Osteocyte (in vitro differentiated cells): Measurements from ENCODE around the gene CAVIN1. TPM values are rescaled to one million over a fixed set of nuclear protein-coding genes. Genes with fewer than 3 reads are reported as not detected.
"Not testable (repeated sequence)": the region's sequence is repeated elsewhere in the genome, so short reads cannot be mapped to it uniquely, and the experiment has no call there.

Experiments
- DNase-seq: peaks from one replicate; pipeline ENCODE4 v3.0.0; 2021; ENCODE audit warnings: mixed read lengths; ENCODE audit not compliant: unreplicated experiment; ENCODE audit errors: extremely low spot score
- H3K27ac Mint-ChIP-seq: one replicate; pipeline ENCODE4 v1.8.0; 2021; ENCODE audit warnings: mild to moderate bottlenecking, mixed read lengths; ENCODE audit not compliant: unreplicated experiment
- H3K27me3 Mint-ChIP-seq: one replicate; pipeline ENCODE4 v1.8.0; 2021; ENCODE audit warnings: mixed read lengths; ENCODE audit not compliant: unreplicated experiment
- H3K36me3 Mint-ChIP-seq: one replicate; pipeline ENCODE4 v1.8.0; 2021; ENCODE audit warnings: mixed read lengths; ENCODE audit not compliant: unreplicated experiment
- H3K4me1 Mint-ChIP-seq: one replicate; pipeline ENCODE4 v1.8.0; 2021; ENCODE audit warnings: mixed read lengths; ENCODE audit not compliant: unreplicated experiment
- H3K4me3 Mint-ChIP-seq: one replicate; pipeline ENCODE4 v1.8.0; 2021; ENCODE audit warnings: mild to moderate bottlenecking, moderate library complexity, mixed read lengths; ENCODE audit not compliant: unreplicated experiment
- H3K9me3 Mint-ChIP-seq: one replicate; pipeline ENCODE4 v1.8.0; 2021; ENCODE audit warnings: mixed read lengths; ENCODE audit not compliant: unreplicated experiment
- CTCF ChIP-seq: fragments of 200-600 bp; sonication (generic); IDR thresholded peaks from 2 replicates; pipeline ENCODE4 v1.5.0; 2021; ENCODE audit warnings: antibody characterized with exemption, mild to moderate bottlenecking, moderate library complexity
- total RNA-seq: library from RNA; stranded (reverse); gene quantifications from 2 replicates; pipeline ENCODE4 v1.2.1, GENCODE V29; 2021

The CAVIN1 gene
- total RNA-seq, 1 donor from 2014 or later = 487 TPM

GRCh38 chr17:42453439-42453838 is 30.4 kb upstream of the CAVIN1 start:
- Mint-ChIP-seq H3K4me1 (peaks cover 29% of the 10 kb centered on the region), H3K27me3 (no peaks in the 10 kb centered on the region), H3K27ac (peak overlapping the region; percentile 19), H3K9me3 (no peaks in the 10 kb centered on the region), H3K4me3 (no peak overlapping the region), H3K36me3 (no peaks in the 10 kb centered on the region)
- no peak for DNase-seq
- TF ChIP-seq CTCF = no peak

- not testable (repeated sequence) for H3K4me3 Mint-ChIP-seq
Measured at GRCh38 chr17:42451270-42451669, 28.2 kb upstream of the CAVIN1 start.

GRCh38 chr17:42449838-42450237 is 26.8 kb upstream of the CAVIN1 start:
- not testable (repeated sequence) for H3K27ac Mint-ChIP-seq

More at GRCh38 chr17:42451270-42451669, 28.2 kb upstream of the CAVIN1 start:
- not testable (repeated sequence) for H3K27ac Mint-ChIP-seq, H3K27me3 Mint-ChIP-seq, DNase-seq, H3K9me3 Mint-ChIP-seq, H3K36me3 Mint-ChIP-seq
- peaks cover 10% of the 10 kb centered on the region for H3K4me1 Mint-ChIP-seq

GRCh38 chr17:42449176-42449575 is 26.1 kb upstream of the CAVIN1 start:
- not testable (repeated sequence) for H3K27me3 Mint-ChIP-seq, H3K9me3 Mint-ChIP-seq, H3K36me3 Mint-ChIP-seq, H3K4me1 Mint-ChIP-seq, H3K4me3 Mint-ChIP-seq, H3K27ac Mint-ChIP-seq, DNase-seq

More at GRCh38 chr17:42449838-42450237, 26.8 kb upstream of the CAVIN1 start:
- H3K4me1 Mint-ChIP-seq, H3K4me3 Mint-ChIP-seq, DNase-seq, H3K9me3 Mint-ChIP-seq, H3K27me3 Mint-ChIP-seq, H3K36me3 Mint-ChIP-seq: not testable (repeated sequence)

GRCh38 chr17:42442196-42442565 is 19.1 kb upstream of the CAVIN1 start:
- Mint-ChIP-seq H3K27ac (no peak overlapping the region), H3K4me3 (no peak overlapping the region), H3K4me1 (no peaks in the 10 kb centered on the region), H3K27me3 (no peaks in the 10 kb centered on the region), H3K36me3 (no peaks in the 10 kb centered on the region), H3K9me3 (no peaks in the 10 kb centered on the region)
- TF ChIP-seq CTCF = no peak
- DNase-seq = no peak

- Mint-ChIP-seq H3K9me3 (no peaks in the 10 kb centered on the region), H3K4me3 (no peak overlapping the region), H3K27ac (no peak overlapping the region), H3K36me3 (no peaks in the 10 kb centered on the region), H3K4me1 (peaks cover 4% of the 10 kb centered on the region), H3K27me3 (no peaks in the 10 kb centered on the region)
- no peak for TF ChIP-seq CTCF
- no peak for DNase-seq
Measured at GRCh38 chr17:42441371-42442195, 18.5 kb upstream of the CAVIN1 start.
